Smooth muscle cell of the brain vasculature (primary cell): Measurements from ENCODE around the gene EDARADD.
"Not testable (repeated sequence)": the region's sequence is repeated elsewhere in the genome, so short reads cannot be mapped to it uniquely, and the experiment has no call there.

Experiments used
- DNase-seq: peaks from one replicate; pipeline ENCODE4 v3.0.0-alpha.2; 2012; ENCODE audit warnings: low read depth, low spot score

EDARADD gene

DNA sequence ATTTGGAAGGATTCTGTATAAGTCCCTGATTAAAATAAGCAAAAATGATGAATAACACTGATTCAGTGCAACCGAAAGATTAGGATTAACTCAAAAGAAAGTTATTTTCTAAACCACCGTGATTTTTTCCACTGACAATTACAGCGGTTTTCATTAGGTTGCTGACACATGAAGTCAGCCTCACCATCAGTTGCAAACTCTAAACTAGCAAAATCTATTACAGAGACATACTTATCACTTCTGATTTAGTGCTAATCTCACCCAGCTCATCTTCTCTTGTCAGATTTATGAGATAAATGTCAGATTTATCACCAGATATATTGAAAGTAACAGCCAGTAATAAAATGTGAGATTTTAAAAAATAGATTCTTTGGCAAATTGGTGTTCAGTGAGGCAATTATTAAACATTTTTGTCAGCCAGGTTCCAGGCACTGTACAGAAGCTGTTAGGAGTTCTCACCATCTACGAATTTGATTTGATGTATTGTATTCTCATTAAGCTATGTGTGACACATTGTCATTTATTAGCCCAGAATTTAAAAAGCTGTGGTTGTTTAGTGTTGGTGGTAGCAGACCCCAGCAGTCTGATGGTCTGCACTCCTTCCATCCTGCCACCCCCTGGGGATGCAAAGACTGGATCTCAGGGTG, 92.4 kb downstream of the EDARADD start:
- no peak for DNase-seq

DNA sequence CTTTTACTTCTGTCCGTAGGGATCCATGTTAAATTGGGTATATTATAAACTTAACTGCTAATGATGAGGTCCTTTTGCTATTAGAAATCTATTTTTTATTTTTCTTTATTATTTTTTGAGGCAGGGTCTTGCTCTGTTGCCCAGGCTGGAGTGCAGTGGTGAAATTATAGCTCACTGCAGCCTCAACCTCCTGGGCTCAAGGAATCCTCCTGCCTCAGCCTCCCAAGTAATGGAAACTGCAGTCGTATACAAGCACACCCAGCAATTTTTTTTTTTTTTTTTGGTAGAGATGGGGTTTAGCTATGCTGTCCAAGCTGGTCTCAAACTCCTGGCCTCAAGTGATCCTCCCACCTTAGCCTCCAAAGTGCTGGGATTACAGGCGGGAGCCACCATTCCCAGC, 95.1 kb downstream of the EDARADD start:
- not testable (repeated sequence) for DNase-seq

DNA sequence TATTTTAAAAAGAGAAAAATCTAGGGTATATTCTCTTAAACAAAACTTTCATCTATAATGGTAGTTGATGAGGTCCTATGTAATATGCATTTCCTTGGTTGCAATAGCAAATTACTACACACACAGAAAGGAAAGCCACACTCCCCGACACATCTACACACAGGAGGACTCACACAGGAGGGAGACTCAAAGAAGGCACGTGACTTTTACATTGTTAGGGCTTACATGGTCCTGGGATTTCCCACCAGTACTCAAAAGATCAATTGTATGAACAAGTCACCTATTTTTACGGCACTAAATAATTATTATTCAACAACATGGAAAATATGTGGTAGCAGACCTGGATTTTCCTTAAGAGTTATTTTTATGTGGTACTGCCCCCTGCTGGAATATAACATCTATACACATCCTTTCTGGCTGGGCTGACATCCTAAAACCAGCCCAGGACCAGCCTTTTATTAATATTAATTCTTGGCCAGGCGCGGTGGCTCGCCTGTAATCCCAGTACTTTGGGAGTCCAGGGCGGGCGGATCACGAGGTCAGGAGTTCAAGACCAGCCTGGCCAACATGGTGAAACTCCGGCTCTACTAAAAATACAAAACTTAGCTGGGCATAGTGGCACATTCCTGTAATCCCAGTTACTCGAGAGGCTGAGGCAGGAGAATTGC, 95.8 kb downstream of the EDARADD start:
- DNase-seq: no peak

DNA sequence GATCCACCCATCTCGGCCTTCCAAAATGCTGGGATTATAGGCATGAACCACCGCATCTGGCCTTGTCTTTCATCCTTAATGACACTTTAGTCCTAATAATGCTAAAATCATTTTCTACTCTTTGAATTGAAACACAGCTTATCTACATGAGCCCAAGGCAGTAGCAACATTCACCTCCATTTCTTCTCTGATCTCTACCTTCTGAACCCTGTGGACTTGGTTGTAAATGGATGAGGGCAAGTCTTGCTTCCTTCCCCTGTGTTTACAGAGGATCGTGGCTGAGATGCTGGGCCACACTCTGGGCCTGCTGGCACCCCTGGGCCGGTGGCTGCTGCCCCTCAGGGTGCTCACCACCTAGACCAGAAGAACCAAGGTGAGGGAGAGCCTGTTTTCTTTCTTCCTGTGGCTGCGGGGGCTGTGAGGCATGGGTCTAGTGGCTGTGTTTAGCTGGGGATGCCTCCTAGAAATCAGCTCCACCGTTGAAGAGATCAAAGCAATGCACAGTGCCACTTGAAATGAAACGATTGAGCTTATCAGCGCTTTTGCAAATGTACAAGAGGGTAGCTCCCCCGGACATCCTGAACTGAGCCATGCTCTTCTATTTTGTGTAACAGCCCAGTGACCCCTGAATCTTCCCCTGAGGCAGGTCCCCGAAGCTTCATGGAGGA, 97.5 kb downstream of the EDARADD start:
- no peak for DNase-seq

DNA sequence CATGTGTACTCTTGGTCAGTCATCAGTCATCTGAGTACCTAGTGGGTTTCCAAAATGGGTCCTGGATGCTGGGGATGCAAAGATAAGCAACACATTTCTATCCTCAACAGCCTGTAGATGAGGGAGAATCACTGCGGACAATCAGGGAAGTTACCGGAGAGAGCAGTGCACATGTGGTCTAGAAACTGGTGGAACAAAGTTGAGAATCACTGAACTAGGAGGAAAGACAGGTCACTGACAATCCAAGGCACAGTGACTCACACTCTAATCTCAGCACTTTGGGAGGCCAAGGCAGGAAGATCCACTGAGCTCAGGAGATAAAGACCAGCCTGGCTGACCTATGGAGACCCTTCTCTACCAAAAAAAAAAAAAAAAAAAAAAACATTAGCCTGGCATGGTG, 98.3 kb downstream of the EDARADD start:
- DNase-seq: no peak

DNA sequence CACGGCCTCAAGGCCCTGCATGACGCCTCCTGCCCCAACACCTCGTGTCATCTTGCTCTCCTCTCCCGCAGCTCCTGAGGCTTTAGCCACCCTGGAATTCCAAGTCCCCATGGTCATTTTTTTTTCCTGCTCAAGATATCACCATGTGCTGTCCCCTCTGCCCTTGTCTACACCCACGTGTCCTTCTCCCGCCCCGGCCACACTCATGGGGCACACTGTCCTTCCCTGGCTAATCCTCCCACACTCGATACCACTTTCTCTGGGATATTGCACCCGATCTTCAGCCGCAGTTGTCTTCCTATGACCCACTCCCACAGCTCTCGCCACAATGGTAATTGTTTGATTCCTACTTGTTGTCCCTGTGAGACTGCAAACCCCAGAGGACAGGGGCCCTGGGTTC, 100.0 kb downstream of the EDARADD start:
- DNase-seq: no peak

DNA sequence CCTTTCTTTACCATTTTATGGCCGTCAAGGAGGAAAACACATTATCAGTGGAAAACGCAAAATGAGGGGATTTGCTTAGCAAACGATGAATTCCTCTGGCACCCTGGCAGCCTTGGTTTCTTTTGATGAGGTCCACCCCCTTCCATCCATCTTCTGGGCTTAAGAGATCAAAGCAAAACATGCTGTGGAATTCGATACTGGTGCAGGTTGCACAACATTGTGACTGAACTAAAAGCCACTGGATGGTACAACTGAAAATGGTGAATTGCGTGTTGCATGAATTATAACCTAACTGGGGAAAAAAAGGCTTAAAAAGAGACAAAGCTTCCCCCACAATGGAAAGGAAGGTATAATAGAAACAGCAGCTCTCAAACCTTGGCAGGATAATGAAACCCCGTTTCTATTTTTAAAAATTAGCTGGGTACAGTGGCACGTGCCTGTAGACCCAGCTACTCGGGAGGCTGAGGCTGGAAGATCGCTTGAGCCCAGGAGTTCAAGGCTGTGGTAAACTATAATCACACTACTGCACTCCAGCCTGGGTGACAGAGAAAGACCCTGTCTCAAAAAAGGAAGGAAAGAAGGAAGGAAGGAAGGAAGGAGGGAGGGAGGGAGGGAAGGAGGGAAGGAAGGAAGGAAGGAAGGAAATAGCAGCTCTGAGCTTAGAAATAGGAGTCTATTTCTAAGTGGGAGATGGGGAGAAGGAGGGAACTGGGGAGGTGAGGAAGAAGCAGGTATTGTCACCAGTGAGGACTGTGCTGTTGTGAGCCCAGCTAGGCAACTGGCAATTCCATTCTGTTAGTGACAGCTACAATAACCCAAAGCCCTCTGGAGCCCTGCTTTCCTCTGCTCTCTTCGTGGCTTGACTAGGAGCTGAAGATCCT, 100.7 kb downstream of the EDARADD start:
- no peak for DNase-seq

DNA sequence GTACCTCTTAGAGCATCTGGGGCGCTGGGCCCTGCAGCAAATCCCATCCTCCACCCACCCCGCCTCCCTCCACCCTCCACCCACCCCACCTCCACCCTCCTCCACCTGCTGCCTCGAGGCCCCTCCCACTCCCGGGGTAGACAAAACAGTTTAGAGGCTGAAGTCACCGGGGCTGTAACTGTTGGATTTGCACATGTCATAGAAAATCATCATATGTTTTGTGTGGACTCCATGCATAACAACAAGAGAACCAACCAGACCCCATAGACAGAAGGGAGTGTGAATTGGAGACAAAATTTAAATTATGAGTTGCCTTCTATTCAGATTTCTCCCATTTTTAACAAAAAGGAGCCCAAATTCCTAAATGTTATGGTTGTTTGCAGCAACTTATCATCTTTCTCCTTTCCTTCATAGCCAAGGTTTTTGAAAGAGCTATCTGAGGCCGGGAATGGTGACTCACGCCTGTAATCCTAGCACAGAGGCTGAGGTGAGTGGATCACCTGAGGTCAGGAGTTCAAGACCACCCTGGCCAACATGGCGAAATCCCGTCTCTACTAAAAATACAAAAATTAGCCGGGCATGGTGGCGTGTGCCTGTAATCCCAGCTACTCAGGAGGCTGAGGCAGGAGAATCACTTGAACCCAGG, 101.5 kb downstream of the EDARADD start:
- DNase-seq: no peak

DNA sequence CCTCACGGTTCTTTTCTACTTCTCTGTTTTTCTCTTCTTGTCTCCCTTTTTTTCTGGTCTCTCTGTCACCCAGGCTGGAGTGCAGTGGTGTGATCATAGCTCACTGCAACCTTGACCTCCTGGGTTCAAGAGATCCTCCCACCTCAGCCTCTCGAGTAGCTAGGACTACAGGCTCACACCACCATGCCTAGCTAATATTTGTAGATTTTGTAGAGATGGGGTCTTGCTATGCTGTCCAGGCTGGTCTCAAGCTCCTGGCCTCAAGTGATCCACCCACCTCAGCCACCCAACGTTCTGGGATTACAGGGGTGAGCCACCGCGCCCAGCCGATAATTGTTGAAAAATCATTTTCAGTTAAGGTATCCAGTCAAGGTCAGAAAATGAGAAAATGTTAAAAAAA, 103.8 kb downstream of the EDARADD start:
- DNase-seq: no peak

DNA sequence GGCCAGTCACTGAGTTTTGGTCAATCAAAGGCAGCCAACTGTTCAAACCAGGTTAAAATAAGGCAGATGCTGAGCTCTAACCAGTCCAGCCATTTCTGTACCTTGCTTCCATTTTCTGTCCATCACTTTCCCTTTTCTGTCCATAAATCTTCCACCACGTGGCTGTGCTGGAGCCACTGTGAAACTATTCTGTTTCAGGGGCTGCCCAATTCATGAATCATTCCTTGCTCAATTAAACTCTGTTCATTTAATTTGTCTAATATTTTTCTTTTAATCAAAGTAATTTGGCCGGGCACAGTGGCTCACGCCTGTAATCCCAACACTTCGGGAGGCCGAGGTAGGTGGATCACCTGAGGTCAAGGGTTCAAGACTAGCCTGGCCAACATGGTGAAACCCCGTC, 107.0 kb downstream of the EDARADD start:
- no peak for DNase-seq

DNA sequence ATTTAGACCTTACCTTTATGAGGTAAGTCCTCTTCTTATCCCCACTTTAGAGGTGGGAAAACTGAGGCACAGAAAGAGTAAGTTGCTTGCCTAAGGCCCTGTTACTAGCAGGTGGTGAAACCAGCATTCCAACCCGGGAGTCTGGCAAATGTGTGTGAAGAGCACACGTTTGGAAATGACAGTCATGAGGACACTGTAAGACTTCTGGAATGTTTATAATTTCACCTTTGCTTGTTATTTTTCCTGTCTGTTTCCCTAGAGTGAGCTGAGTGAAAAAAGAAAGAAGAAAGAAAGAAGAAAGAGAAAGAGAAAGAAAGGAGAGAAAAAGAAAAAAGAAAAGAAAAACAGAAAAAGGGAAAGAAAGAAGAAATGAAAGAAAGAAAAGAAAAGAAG, 108.5 kb downstream of the EDARADD start:
- no peak for DNase-seq

DNA sequence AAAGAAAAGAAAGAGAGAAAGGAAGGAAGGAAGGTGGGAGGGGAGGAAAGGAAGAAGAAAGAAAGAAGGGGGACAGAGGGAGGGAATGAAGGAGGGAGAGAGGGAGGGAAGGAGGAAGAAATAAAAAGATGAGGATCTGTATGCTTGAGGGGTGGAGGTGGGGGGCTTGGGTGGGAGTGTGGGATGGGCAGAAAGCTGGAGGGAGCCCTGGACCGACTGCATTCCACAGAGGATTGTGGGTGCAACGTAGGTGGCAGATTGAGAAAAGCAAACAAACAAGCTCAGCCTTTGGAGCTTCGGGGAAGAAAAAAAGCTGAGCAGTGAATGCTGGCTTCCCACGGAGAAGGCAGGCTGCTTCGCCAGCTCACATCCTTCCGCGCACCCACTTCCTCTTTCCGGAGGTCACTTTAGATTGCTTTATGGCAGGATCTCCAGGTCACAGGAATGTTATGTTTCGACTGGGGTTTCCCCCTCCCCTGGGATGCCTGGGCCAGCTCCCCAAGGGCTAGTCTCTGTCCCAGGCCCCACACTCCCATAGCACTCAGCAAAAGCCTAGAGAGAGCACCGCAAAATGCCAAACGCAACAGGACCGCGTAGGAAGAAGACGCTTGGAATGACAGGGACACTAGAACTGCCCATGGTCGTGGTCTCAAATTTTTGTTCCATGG, 109.0 kb downstream of the EDARADD start:
- DNase-seq: peak; percentile 52

DNA sequence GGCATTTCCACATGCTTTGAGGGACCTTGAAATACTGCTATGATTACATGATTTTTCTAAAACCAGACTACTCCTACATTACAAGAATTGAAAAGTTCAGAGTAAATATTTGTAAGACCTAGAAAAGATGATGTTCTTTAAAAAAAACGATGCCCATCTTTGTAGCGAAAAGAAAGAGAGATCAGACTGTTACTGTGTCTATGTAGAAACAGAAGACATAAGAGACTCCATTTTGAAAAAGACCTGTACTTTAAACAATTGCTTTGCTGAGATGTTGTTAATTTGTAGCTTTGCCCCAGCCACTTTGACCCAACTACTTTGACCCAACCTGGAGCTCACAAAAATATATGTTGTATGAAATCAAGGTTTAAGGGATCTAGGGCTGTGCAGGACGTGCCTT, 110.3 kb downstream of the EDARADD start:
- DNase-seq: not testable (repeated sequence)

DNA sequence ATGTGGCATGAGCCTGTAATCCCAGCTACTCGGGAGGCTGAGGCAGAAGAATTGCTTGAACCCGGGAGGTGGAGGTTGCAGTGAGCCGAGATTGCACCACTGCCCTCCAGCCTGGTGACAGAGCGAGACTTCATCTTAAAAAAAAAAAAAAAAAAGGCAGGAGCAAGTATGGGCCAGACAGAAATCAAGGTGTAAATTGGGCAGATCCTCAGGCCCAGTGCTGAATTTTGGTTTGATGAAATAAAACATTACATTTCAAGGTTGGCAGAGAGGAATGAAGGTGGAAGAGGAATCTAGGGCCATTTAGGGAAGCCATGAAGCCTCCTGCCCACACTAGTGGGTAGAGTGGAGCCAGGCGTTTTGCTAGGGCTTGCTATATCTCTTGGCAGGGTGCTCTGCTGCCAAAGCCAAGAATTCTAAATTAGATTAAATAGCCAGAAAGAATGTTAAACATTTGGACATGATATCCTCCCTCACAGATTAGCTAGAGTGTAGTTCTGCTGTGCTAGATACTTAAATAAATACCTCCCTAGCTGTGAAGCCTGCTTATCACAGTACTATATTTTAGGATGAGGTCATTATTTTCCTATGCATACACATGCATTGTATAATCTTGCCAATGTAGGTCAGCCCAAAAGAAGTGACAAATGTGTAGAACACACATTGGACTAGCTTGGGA, 113.1 kb downstream of the EDARADD start:
- no peak for DNase-seq

DNA sequence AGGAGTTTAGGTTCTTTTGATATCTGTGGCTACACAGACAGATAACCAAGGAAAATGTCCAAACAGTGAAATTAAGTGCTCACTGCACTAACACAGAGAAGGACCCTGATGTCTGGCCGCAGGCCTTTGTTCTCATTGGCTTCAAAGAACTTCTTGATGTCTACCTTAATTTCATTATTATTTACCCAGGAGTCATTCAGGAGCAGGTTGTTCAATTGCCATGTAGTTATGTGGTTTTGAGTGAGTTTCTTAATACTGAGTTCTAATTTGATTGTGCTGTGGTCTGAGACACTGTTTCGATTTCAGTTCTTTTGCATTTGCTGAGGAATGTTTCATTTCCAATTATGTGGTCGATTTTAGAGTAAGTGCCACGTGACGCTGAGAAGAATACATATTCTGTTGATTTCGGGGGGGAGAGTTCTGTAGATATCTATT, 114.5 kb downstream of the EDARADD start:
- no peak for DNase-seq

DNA sequence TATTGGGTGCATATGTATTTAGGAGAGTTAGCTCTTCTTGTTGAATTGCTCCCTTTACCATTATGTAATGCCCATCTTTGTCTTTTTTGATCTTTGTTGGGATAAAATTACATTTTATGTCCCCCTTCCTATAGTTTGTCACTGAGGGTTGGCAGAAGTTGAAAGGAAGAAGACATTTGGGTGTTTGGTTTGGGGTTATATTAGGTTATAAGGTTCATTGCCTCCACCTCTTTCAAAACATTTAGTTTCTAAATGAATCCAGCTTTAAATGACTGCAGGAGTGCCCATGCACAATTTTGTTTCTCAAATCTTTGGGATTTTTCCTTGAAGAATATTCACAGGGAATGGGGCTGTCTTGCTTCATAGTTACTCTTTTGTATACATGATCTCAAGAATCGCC, 115.1 kb downstream of the EDARADD start:
- DNase-seq: no peak

DNA sequence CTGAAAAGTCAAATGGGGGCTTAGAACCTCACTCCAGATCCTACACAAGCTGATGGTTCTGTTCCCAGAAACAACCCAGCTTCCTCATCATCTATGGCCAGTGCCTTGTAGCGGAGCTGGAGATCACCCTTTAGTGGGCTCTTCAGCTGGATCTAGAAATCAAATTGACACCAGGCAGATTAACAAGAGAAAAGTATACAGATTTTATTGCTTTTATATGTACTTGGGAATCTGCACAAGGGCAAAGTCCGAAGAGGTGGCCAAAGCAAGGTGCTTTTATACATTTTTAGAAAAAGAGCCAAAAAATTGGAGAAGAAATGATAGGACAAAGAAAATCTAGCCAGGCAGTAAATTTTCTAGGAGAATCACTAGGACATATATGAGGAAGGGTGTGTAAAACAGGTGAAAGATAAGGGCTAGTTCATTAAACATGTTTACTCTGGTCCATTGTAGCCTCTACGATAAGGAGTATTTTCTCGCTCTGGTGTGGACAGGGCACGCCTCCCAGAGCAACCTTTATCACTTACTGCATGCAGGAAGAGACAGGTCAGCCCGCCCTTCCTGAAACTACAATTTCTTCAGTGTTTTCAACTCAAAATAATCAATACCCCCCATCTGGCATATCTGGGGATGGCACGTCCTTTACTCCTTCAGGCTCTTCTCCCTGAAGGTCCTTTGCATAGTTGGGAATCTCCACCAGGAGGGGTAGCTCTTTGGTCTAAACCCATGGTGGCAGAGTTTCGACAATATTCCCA, 115.7 kb downstream of the EDARADD start:
- DNase-seq: no peak

DNA sequence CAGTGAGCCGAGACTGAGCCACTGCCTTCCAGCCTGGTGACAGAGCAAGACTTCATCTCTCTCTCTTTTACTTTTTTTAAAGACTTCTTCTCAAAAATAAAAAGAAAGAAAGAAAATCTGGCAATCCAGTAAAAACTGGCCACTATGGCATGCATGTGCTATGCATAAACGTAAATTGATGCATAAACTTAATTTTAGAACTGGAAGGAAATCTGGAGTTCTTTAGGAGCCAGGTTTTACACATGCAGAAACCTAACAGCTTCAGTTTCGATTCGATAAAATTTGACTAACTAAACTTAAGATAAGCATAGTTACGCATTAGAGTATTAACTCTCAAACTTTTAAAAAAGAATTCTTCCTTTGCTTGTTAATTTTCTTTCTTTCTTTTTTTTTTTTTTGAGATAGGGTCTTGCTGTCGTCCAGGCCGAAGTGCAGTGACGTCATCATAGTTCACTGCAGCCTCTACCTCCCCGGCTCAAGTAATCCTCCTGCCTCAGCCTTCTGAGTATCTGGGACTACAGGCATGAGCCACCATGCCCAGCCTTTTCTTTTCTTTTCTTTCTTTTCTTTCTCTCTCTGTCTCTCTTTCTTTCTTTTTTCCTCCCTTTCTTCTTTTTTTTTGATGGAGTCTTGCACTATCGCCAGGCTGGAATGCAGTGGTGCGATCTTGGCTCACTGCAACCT, 117.8 kb downstream of the EDARADD start:
- no peak for DNase-seq
